SK-N-SH treated with all-trans-retinoic acid at 6 μM for 48 hours (cell line): ENCODE results near the gene PTPN22.

Source experiments
- ARNTL ChIP-seq: fragments of 450-650 bp; formaldehyde crosslinking; IDR thresholded peaks from 2 replicates; pipeline ENCODE4 v1.5.0; 2020; ENCODE audit warnings: low read depth, mild to moderate bottlenecking, moderate library complexity, borderline replicate concordance
- BACH2 ChIP-seq: fragments of 250-450 bp; sonication (Bioruptor Pico); IDR thresholded peaks from 2 replicates; pipeline ENCODE4 v1.9.0; 2021; ENCODE audit warnings: mild to moderate bottlenecking, borderline replicate concordance
- CSDC2 ChIP-seq: fragments of 250-450 bp; sonication (Bioruptor Pico); IDR thresholded peaks from 2 replicates; pipeline ENCODE4 v1.5.0; 2020; ENCODE audit warnings: mild to moderate bottlenecking, moderate library complexity
- GLIS3 ChIP-seq: fragments of 250-450 bp; sonication (Bioruptor Pico); IDR thresholded peaks from 2 replicates; pipeline ENCODE4 v1.5.0; 2020; ENCODE audit warnings: mild to moderate bottlenecking, moderate library complexity
- PPARA ChIP-seq: fragments of 250-450 bp; sonication (Bioruptor Pico); IDR thresholded peaks from 2 replicates; pipeline ENCODE4 v1.5.0; 2020; ENCODE audit warnings: mild to moderate bottlenecking, borderline replicate concordance
- RARB ChIP-seq: fragments of 250-450 bp; sonication (Bioruptor Pico); IDR thresholded peaks from 2 replicates; pipeline ENCODE4 v1.8.0; 2021; ENCODE audit warnings: mild to moderate bottlenecking, moderate library complexity
- TF ChIP-seq, protein P1 (sequence below): fragments of 250-450 bp; sonication (Bioruptor Pico); IDR thresholded peaks from 2 replicates; pipeline ENCODE4 v1.5.0; 2020; ENCODE audit warnings: mild to moderate bottlenecking, moderate library complexity
- TF ChIP-seq, protein P2 (sequence below): fragments of 250-450 bp; sonication (Bioruptor Pico); IDR thresholded peaks from 2 replicates; pipeline ENCODE4 v1.8.0; 2020; ENCODE audit warnings: mild to moderate bottlenecking, moderate library complexity, borderline replicate concordance
- TF ChIP-seq, protein P3 (sequence below): fragments of 250-450 bp; sonication (Bioruptor Pico); IDR thresholded peaks from 2 replicates; pipeline ENCODE4 v1.5.1; 2021; ENCODE audit warnings: mild to moderate bottlenecking, moderate library complexity

DNA sequence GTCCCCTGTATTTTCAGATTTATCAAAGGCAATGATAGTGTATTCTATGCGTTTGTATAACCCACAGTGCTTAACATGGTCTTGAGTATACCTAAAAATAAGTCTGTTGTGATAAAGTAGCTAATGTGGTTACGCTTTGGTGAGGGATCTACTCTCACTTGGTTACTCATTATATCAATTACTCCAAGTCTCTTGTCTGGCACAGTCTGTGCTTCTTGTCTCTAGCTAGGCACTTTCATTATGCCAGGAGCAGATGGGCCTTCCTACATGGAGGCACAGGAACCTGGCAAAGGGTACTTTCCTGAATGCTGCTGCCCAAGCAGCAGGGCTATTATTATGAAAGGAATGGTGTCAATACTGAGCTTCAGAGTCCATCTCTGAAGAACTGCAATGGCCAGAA, 4.2 kb upstream of the PTPN22 start:
- TF ChIP-seq, protein P1, sequence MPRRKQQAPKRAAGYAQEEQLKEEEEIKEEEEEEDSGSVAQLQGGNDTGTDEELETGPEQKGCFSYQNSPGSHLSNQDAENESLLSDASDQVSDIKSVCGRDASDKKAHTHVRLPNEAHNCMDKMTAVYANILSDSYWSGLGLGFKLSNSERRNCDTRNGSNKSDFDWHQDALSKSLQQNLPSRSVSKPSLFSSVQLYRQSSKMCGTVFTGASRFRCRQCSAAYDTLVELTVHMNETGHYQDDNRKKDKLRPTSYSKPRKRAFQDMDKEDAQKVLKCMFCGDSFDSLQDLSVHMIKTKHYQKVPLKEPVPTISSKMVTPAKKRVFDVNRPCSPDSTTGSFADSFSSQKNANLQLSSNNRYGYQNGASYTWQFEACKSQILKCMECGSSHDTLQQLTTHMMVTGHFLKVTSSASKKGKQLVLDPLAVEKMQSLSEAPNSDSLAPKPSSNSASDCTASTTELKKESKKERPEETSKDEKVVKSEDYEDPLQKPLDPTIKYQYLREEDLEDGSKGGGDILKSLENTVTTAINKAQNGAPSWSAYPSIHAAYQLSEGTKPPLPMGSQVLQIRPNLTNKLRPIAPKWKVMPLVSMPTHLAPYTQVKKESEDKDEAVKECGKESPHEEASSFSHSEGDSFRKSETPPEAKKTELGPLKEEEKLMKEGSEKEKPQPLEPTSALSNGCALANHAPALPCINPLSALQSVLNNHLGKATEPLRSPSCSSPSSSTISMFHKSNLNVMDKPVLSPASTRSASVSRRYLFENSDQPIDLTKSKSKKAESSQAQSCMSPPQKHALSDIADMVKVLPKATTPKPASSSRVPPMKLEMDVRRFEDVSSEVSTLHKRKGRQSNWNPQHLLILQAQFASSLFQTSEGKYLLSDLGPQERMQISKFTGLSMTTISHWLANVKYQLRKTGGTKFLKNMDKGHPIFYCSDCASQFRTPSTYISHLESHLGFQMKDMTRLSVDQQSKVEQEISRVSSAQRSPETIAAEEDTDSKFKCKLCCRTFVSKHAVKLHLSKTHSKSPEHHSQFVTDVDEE = no peak
- TF ChIP-seq RARB (no peak), ARNTL (CRISPR knock-in tag) (no peak), GLIS3 (CRISPR knock-in tag) (no peak), CSDC2 (CRISPR knock-in tag) (no peak), BACH2 (no peak), PPARA (CRISPR knock-in tag) (no peak)
- TF ChIP-seq, protein P2, sequence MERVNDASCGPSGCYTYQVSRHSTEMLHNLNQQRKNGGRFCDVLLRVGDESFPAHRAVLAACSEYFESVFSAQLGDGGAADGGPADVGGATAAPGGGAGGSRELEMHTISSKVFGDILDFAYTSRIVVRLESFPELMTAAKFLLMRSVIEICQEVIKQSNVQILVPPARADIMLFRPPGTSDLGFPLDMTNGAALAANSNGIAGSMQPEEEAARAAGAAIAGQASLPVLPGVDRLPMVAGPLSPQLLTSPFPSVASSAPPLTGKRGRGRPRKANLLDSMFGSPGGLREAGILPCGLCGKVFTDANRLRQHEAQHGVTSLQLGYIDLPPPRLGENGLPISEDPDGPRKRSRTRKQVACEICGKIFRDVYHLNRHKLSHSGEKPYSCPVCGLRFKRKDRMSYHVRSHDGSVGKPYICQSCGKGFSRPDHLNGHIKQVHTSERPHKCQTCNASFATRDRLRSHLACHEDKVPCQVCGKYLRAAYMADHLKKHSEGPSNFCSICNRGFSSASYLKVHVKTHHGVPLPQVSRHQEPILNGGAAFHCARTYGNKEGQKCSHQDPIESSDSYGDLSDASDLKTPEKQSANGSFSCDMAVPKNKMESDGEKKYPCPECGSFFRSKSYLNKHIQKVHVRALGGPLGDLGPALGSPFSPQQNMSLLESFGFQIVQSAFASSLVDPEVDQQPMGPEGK = no peak
- TF ChIP-seq, protein P3, sequence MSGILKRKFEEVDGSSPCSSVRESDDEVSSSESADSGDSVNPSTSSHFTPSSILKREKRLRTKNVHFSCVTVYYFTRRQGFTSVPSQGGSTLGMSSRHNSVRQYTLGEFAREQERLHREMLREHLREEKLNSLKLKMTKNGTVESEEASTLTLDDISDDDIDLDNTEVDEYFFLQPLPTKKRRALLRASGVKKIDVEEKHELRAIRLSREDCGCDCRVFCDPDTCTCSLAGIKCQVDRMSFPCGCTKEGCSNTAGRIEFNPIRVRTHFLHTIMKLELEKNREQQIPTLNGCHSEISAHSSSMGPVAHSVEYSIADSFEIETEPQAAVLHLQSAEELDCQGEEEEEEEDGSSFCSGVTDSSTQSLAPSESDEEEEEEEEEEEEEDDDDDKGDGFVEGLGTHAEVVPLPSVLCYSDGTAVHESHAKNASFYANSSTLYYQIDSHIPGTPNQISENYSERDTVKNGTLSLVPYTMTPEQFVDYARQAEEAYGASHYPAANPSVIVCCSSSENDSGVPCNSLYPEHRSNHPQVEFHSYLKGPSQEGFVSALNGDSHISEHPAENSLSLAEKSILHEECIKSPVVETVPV (CRISPR knock-in tag) = no peak
